Measurements from ENCODE around the gene ISOC1. TPM values are rescaled to one million over a fixed set of nuclear protein-coding genes. Genes with fewer than 3 reads are reported as not detected.

ISOC1 gene
- total RNA-seq, 2 donors from 2014 or later: 48.5 to 56.7 TPM

- Histone ChIP-seq H3K9me3 (ENCODE audit: control insufficient read depth, low read length) (no peaks in the 10 kb centered on the region), H3K4me3 (ENCODE audit: low read length) (peak overlapping the region; percentile 95), H3K36me3 (ENCODE audit: control insufficient read depth, insufficient read depth, low read length) (no peaks in the 10 kb centered on the region), H3K27me3 (ENCODE audit: control insufficient read depth, insufficient read depth, low read length, poor library complexity, severe bottlenecking) (peaks cover 22% of the 10 kb centered on the region), H3K27ac (ENCODE audit: low read depth, low read length) (no peak overlapping the region), H3K4me1 (ENCODE audit: control insufficient read depth, insufficient read depth, low read length) (no peaks in the 10 kb centered on the region), H3K9ac (ENCODE audit: extremely low read depth, low read length, poor library complexity, severe bottlenecking) (no peak overlapping the region)
- WGBS, 2 experiments (ENCODE audit: insufficient coverage in 1 of 2, insufficient read length in 1 of 2): 70 to 74% methylated on average over 7 to 8 of the region's 8 CpGs
- peak overlapping the region; percentile 78 for H3K4me3 Mint-ChIP-seq
- H3K4me1 Mint-ChIP-seq: peaks cover 31% of the 10 kb centered on the region
- peak overlapping the region; percentile 65 for H3K27ac Mint-ChIP-seq
- TF ChIP-seq, protein P1, sequence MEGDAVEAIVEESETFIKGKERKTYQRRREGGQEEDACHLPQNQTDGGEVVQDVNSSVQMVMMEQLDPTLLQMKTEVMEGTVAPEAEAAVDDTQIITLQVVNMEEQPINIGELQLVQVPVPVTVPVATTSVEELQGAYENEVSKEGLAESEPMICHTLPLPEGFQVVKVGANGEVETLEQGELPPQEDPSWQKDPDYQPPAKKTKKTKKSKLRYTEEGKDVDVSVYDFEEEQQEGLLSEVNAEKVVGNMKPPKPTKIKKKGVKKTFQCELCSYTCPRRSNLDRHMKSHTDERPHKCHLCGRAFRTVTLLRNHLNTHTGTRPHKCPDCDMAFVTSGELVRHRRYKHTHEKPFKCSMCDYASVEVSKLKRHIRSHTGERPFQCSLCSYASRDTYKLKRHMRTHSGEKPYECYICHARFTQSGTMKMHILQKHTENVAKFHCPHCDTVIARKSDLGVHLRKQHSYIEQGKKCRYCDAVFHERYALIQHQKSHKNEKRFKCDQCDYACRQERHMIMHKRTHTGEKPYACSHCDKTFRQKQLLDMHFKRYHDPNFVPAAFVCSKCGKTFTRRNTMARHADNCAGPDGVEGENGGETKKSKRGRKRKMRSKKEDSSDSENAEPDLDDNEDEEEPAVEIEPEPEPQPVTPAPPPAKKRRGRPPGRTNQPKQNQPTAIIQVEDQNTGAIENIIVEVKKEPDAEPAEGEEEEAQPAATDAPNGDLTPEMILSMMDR (conservative IDR thresholded peaks at IDR 0.05): peak; percentile 60
- no peaks in the 10 kb centered on the region for H3K36me3 Mint-ChIP-seq (ENCODE audit: low read depth)
- no peaks in the 10 kb centered on the region for H3K9me3 Mint-ChIP-seq
- peak; percentile 68 for DNase-seq
- H3K27me3 Mint-ChIP-seq (ENCODE audit: insufficient read depth): peaks cover 23% of the 10 kb centered on the region
These were observed 1.9 kb downstream of the ISOC1 start for GRCh38 chr5:129096382-129096991.

DNA sequence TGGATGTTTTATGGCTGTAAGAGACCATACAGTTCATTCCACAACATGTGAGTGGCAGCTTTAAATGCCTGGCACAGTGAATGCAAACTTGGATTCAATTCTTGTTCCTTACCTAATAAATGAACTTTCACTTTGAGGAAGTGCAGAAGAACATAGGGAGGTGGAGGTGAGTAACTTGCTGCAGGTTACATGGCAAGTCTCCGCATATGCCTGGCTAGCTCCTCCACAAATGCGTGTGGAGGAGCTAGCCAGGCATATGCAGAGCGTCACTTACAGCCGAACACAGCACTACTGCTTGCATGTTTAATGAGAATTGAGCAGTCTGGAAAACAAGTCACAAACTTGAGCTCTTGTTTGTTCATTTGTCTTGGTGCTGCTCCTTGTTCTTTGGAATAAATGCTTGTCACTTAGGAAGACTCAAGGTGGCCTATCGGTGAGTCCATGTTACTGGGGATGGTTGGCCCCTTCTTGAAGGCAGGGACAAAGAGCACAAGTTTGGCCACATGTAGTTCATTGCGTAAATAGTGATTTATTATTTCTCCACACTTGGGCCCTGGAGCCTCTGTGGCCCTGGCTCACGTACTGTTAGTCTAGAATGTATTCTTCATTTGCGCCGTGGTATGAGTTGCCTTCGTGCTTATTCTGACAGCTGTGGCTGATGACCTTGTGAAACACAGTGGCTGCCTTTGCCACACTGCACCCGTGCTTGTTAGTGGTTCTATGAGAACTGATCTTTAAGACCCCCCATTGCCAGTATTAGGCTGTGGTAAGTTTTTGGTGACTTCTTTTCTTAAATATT, 3.1 kb downstream of the ISOC1 start:
- Histone ChIP-seq H3K27me3 (ENCODE audit: control insufficient read depth, insufficient read depth, low read length, poor library complexity, severe bottlenecking) (peaks cover 10% of the 10 kb centered on the region), H3K9me3 (ENCODE audit: control insufficient read depth, low read length) (no peaks in the 10 kb centered on the region), H3K27ac (ENCODE audit: low read depth, low read length) (no peak overlapping the region), H3K9ac (ENCODE audit: extremely low read depth, low read length, poor library complexity, severe bottlenecking) (no peak overlapping the region), H3K4me1 (ENCODE audit: control insufficient read depth, insufficient read depth, low read length) (no peaks in the 10 kb centered on the region), H3K4me3 (ENCODE audit: low read length) (no peak overlapping the region), H3K36me3 (ENCODE audit: control insufficient read depth, insufficient read depth, low read length) (no peaks in the 10 kb centered on the region)
- H3K36me3 Mint-ChIP-seq (ENCODE audit: low read depth): no peaks in the 10 kb centered on the region
- H3K4me1 Mint-ChIP-seq: peaks cover 40% of the 10 kb centered on the region
- DNase-seq: no peak
- no peak overlapping the region for H3K27ac Mint-ChIP-seq
- TF ChIP-seq, protein P1 (conservative IDR thresholded peaks at IDR 0.05): no peak
- peaks cover 13% of the 10 kb centered on the region for H3K27me3 Mint-ChIP-seq (ENCODE audit: insufficient read depth)
- no peaks in the 10 kb centered on the region for H3K9me3 Mint-ChIP-seq
- WGBS, 2 experiments (ENCODE audit: insufficient coverage in 1 of 2, insufficient read length in 1 of 2): 95 to 96% methylated on average over 8 to 11 of the region's 11 CpGs
- H3K4me3 Mint-ChIP-seq: no peak overlapping the region

DNA sequence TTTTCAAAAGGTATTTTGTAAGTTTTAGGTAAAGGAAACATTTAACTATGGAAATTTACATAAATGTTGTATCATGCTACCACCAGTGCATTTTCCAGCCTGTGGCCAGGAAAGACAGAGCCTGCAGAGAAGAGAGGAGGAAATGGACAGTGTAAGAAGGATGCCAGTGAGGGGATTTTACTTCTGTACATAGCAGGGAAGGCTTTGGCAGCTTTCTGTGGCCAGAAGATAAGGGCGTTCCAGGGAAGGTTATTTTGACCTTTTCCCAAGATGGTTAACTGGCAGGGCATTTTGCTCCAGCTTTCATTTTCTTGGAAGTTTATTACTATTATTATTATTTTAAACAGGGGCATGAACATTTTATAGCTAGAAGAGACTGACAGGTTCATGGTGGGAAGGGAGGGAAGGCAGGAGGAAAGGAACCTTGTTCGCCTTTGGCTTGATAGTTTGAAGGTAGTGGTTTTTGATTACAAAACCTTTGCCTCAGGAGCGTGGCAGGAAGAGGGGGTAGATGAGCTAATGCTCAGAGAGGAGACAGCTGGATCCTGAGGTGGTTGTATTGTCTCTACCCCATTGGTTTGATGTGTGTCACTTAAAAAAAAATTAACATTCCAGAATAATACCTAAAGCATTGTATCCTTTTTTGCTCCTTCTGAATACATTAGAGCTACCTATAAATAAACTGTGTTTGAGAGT, 4.1 kb downstream of the ISOC1 start:
- Mint-ChIP-seq H3K27me3 (ENCODE audit: insufficient read depth) (peaks cover 5% of the 10 kb centered on the region), H3K27ac (no peak overlapping the region), H3K36me3 (ENCODE audit: low read depth) (no peaks in the 10 kb centered on the region), H3K9me3 (no peaks in the 10 kb centered on the region), H3K4me3 (no peak overlapping the region), H3K4me1 (peaks cover 40% of the 10 kb centered on the region)
- Histone ChIP-seq H3K27ac (ENCODE audit: low read depth, low read length) (no peak overlapping the region), H3K27me3 (ENCODE audit: control insufficient read depth, insufficient read depth, low read length, poor library complexity, severe bottlenecking) (peaks cover under 1% of the 10 kb centered on the region), H3K4me1 (ENCODE audit: control insufficient read depth, insufficient read depth, low read length) (no peaks in the 10 kb centered on the region), H3K9ac (ENCODE audit: extremely low read depth, low read length, poor library complexity, severe bottlenecking) (no peak overlapping the region), H3K9me3 (ENCODE audit: control insufficient read depth, low read length) (no peaks in the 10 kb centered on the region), H3K36me3 (ENCODE audit: control insufficient read depth, insufficient read depth, low read length) (no peaks in the 10 kb centered on the region), H3K4me3 (ENCODE audit: low read length) (peak overlapping the region; percentile 14)
- no peak for DNase-seq
- WGBS, 2 experiments (ENCODE audit: insufficient coverage in 1 of 2, insufficient read length in 1 of 2): 88 to 100% methylated on average over 1 to 3 of the region's 3 CpGs
- TF ChIP-seq, protein P1 (conservative IDR thresholded peaks at IDR 0.05): no peak
